AG10803 (cell line): ENCODE results near the gene CA11.

Source experiments
- DNase-seq: peaks from one replicate; pipeline ENCODE4 v3.0.0; 2010; ENCODE audit warnings: low read depth
- H3K4me3 ChIP-seq: 2 replicates; pipeline ENCODE4 v1.5.1; 2011; ENCODE audit warnings: mild to moderate bottlenecking, low read length, control low read depth
- TF ChIP-seq, protein P1 (sequence below): conservative IDR thresholded peaks from 2 replicates; pipeline ENCODE4 v1.5.1; 2011; ENCODE audit warnings: mild to moderate bottlenecking, low read length, control low read depth, inconsistent platforms

The CA11 gene

DNA sequence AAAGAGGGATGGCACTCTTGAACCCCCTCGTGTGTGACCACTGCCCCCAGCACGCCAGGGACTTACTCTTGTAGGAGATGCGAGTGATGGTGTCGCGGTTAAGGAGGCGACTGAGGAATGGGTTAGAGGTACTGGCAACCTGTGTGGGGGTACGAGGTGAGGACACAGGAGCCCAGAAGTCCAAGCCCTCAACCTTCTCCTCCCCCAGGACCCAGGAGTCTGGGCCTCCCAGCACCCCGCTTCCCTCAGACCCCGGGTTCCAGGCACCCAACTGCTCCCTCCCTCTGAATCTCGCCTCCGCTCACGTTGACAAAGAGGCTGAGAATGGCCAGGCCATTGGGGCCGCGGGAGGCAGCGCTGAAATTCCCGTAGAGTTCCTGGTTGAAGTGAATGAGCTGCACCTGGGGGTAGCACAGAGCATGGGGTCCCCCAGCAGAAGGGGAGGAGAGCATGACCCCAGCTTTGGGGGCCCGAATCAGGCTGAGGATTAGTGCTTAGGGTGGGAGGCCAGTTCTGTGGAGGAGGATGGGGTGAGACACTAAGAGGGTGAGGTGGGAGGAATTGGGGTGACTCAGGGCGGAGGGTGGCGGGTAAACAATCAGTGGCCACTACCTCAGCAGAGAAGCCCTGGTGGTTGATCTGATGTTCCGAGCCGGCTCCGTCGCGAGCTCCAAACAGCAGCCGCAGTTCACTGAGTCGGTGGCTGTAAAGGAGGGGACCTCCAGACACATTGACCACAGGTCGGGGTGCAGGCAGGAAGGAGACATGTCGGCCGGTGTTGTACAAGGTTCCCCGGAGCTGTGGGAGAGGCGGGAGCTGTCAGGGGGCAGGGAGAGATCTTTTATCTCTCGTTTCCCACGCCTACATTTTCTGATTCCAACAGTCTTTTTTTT, 6.3 kb downstream of the CA11 start:
- DNase-seq, result no peak
- TF ChIP-seq, protein P1, sequence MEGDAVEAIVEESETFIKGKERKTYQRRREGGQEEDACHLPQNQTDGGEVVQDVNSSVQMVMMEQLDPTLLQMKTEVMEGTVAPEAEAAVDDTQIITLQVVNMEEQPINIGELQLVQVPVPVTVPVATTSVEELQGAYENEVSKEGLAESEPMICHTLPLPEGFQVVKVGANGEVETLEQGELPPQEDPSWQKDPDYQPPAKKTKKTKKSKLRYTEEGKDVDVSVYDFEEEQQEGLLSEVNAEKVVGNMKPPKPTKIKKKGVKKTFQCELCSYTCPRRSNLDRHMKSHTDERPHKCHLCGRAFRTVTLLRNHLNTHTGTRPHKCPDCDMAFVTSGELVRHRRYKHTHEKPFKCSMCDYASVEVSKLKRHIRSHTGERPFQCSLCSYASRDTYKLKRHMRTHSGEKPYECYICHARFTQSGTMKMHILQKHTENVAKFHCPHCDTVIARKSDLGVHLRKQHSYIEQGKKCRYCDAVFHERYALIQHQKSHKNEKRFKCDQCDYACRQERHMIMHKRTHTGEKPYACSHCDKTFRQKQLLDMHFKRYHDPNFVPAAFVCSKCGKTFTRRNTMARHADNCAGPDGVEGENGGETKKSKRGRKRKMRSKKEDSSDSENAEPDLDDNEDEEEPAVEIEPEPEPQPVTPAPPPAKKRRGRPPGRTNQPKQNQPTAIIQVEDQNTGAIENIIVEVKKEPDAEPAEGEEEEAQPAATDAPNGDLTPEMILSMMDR, result no peak
- no peak overlapping the region for H3K4me3 ChIP-seq

DNA sequence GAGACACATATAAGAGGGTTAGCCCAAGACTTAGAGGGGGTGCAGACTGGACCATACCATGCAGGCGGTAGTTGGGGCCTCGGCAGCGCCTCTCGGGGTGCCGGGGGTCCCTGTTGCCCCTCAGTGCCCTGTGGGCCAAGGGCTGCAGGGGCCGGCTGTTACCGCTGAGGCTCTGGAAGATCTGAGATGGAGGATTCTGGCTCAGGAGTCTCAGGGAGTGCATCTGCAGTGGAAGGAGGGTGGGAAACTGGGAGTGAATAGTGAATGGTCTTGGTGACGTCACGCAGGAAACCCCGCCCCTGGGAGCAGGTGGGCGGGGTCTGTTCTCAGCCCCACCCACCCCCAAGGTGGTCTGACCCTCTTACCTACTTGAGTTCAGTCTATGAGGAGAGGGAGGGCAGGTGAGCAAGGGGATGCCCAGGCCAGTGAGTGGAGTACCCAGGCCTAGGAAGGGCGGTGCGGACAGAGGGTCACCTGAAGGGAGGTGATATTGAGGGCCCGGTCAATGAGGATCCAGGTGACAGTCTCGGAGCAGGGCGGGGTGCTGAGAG, 7.1 kb downstream of the CA11 start:
- DNase-seq, result no peak
- no peak overlapping the region for H3K4me3 ChIP-seq
- TF ChIP-seq, protein P1, result no peak

DNA sequence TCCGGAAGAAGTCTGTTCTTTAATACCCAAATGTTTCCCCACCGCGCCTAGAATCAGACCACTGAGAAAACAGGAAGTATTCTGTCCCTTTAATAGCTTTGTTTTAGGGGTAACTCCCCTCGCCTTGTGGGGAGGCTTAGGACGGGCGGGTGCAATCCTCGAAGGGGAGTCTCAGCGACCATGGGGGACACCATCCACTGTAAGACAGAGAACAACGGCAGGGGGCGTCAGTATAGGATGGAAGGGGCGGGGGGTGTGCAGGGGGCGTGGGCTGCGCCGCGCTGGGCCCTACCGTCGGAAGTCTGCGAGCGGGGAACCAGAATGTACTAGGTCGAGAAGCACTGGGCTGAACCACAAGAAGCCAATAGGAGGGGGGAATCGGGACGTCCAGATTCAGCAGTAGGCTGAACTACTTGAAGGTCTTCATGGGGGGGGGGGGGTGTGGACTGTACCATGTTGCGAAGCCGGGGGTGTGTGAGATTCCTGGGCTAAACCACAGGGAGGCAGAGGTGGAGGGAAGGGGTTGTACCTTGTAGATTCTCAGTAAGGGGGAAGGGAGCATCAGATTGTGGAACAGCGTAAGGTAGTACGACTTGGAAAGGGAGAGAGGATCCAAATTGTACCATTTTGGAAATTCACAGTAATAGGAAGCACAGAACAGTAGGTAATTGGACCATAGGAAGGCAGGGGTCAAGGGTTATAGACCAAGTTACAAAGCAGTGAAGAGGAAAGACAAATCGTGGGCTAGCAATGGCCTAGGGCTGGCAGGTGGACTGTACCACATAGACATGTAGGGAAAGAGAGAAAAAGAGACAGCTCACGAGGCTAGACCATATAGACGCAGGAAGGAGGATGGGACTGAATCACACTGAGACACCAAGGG, 7.8 kb downstream of the CA11 start:
- peak; percentile 98 for DNase-seq
- TF ChIP-seq, protein P1, result peak; percentile 10; the same call in 1 of the 2 replicates

DNA sequence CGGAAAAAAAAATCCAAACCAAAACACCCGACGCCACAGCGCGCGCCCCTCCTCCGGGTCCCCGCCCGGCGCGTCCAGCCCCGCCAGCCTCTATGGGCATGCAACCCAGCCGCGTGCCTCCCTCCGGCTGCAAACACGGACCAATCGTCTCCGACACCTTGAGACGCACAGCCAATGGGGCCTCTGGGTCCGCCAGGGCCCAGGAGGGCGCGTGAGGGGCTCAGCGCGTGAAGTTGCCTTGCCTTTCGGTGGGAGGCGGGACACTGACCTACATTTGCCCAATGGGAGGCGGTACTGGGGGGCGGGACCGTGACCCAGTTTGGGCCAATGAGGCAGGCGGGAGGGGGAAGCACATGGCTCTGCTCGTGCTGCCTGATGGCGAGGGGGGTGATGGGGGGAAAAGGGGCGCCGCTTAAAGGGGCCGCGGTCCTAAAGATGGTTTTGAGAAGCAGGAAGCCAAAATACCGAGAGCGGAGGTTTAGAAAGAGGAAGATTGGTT, 8.5 kb downstream of the CA11 start:
- H3K4me3 ChIP-seq, result peak overlapping the region; percentile 72
- peak; percentile 99 for DNase-seq
- TF ChIP-seq, protein P1, result no peak

More for the DNA sequence above, 7.8 kb downstream of the CA11 start:
- H3K4me3 ChIP-seq, result peak overlapping the region; percentile 72

DNA sequence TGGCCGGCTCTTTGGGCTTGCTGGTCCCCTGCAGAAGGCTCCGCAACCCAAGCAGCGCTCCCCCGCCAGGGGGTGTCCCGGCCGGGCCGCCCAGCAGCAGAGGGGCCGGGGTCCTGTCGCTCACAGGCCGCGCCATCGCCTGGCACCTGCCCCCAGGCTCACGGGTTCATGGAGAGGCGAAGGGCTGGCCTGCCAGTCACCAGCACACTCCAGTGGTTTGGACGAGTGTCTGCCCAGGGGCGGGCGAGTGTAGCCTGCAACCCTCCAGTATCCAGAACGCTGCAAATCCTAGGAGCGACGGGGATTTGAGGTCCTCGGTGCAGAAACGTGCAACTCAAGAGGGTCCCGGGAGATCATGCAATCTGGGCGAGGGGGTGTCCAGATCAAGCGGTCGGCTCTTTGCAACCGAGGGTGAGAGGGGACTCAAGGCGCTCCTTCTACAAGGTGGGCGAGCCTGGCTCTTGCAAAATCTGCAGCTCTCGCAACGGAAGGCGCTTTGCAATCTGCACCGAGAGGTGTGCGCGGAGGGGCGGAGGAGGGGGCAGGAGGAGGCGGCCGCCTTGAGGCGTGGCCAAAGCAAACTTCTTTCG, 9.0 kb downstream of the CA11 start, which contains the start of gene DBP:
Gene DBP, minus strand, starts transcription at position 521 of the 590 bp plus-strand sequence. Its CDS starts 385 bp downstream, at position 136.
- H3K4me3 ChIP-seq, result peak within 1 kb of the TSS; percentile 72
- TF ChIP-seq, protein P1, result peak; percentile 24
- DNase-seq, result no peak

DNA sequence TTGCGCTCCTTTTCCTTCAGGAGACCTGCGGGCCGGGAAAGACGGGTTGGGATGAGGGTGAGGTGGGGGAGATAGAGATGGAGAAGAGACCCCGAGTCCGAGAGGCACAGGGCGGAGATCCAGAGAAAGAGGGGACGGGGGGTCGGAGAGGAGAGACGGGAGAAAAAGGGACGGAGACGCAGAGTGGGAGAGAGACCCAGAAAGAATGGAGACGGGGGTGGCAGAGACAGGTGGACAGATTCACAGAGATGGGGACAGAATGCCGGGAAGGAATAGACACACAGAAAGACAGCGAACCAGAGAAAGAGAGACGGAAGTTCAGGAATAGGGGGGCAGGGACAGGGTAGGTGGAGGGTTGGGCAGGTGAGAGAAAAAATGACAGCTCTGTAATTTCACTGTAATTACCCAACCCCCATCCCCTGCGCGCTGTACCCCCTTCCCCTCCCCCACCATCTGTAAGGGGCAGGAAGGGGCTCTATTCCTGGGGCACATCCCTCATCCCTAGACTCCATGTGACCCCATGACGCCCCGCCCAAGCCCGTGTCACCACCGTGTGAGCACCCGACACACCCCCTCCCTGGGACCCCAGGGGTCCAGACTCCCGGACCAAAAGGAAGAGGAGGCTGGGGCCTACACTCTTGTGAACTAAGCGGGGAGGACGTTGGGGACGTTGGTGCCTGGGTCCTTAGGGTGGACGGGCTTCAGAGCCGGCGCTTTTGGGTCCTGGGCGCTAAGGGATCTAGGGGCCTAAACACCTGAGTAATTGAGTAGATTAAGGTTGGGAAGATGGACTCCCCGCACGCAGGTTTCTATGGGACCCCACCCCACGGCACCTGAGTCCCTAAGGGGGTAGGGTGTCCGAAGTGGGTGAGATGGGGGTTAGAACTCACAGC, 9.8 kb downstream of the CA11 start:
- DNase-seq, result no peak
- TF ChIP-seq, protein P1, result no peak
- peak overlapping the region; percentile 64 for H3K4me3 ChIP-seq
